RWPE2 (cell line): Measurements from ENCODE around the gene ELAC1.

ENCODE experiments used
- ATAC-seq: fragments of 200-7000 bp; cut with Tn5 transposase; 3 replicates; pipeline ENCODE4 v1.9.1; 2021; ENCODE audit warnings: low read depth
- DNase-seq: peaks from one replicate; pipeline ENCODE4 v3.0.0-alpha.2; 2020; ENCODE audit warnings: low spot score
- H3K27ac ChIP-seq: fragments of 450-650 bp; 2 replicates; pipeline ENCODE4 v1.5.1; 2017; ENCODE audit warnings: mild to moderate bottlenecking; ENCODE audit not compliant: poor library complexity, severe bottlenecking
- H3K27me3 ChIP-seq: fragments of 250-450 bp; sonication (Bioruptor Pico); 2 replicates; pipeline ENCODE4 v1.5.1; 2021; ENCODE audit warnings: mild to moderate bottlenecking, moderate library complexity; ENCODE audit not compliant: insufficient read depth, poor library complexity, severe bottlenecking
- H3K36me3 ChIP-seq: fragments of 250-450 bp; sonication (Bioruptor Pico); 2 replicates; pipeline ENCODE4 v1.5.1; 2020; ENCODE audit warnings: low read depth, mild to moderate bottlenecking, moderate library complexity
- H3K4me1 ChIP-seq: fragments of 250-450 bp; sonication (Bioruptor Pico); 2 replicates; pipeline ENCODE4 v1.5.1; 2021; ENCODE audit warnings: mild to moderate bottlenecking, moderate library complexity; ENCODE audit not compliant: insufficient read depth, poor library complexity, severe bottlenecking
- H3K4me3 ChIP-seq: fragments of 250-450 bp; sonication (Bioruptor Pico); 2 replicates; pipeline ENCODE4 v1.5.1; 2021; ENCODE audit warnings: mild to moderate bottlenecking, moderate library complexity; ENCODE audit not compliant: severe bottlenecking
- H3K9me3 ChIP-seq: fragments of 250-450 bp; sonication (Bioruptor Pico); 2 replicates; pipeline ENCODE4 v1.5.1; 2021; ENCODE audit warnings: mild to moderate bottlenecking, moderate library complexity; ENCODE audit not compliant: severe bottlenecking
- TF ChIP-seq, protein P1 (sequence below): fragments of 450-650 bp; IDR thresholded peaks from one replicate; pipeline ENCODE4 v1.5.1; 2017; ENCODE audit warnings: mild to moderate bottlenecking, moderate library complexity; ENCODE audit not compliant: poor library complexity, severe bottlenecking

Gene ELAC1

DNA sequence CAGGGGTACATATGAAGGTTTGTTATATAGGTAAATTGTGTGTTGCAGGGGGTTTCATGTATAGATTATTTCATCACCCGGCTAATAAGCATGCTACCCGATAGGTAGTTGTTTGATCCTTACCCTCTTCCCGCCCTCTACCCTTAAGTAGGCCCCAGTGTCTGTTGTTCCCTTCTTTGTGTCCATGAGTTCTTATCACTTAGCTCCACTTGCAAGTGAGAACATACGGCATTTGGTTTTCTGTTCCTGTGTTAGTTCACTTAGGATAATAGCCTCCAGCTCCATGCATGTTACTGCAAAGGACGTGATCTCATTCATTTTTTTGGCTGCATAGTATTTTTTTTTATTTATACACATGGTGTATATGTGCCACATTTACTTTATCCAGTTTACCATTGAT is 34.2 kb upstream of the ELAC1 start:
- H3K27me3 ChIP-seq = no peaks in the 10 kb centered on the region
- H3K27ac ChIP-seq = no peak overlapping the region
- H3K4me1 ChIP-seq = no peaks in the 10 kb centered on the region
- DNase-seq (no peak), ATAC-seq (no peak)
- TF ChIP-seq, protein P1, sequence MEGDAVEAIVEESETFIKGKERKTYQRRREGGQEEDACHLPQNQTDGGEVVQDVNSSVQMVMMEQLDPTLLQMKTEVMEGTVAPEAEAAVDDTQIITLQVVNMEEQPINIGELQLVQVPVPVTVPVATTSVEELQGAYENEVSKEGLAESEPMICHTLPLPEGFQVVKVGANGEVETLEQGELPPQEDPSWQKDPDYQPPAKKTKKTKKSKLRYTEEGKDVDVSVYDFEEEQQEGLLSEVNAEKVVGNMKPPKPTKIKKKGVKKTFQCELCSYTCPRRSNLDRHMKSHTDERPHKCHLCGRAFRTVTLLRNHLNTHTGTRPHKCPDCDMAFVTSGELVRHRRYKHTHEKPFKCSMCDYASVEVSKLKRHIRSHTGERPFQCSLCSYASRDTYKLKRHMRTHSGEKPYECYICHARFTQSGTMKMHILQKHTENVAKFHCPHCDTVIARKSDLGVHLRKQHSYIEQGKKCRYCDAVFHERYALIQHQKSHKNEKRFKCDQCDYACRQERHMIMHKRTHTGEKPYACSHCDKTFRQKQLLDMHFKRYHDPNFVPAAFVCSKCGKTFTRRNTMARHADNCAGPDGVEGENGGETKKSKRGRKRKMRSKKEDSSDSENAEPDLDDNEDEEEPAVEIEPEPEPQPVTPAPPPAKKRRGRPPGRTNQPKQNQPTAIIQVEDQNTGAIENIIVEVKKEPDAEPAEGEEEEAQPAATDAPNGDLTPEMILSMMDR = no peak
- H3K9me3 ChIP-seq = no peaks in the 10 kb centered on the region
- no peak overlapping the region for H3K4me3 ChIP-seq
- peaks cover 3% of the 10 kb centered on the region; the same call in 1 of the 2 replicates for H3K36me3 ChIP-seq

DNA sequence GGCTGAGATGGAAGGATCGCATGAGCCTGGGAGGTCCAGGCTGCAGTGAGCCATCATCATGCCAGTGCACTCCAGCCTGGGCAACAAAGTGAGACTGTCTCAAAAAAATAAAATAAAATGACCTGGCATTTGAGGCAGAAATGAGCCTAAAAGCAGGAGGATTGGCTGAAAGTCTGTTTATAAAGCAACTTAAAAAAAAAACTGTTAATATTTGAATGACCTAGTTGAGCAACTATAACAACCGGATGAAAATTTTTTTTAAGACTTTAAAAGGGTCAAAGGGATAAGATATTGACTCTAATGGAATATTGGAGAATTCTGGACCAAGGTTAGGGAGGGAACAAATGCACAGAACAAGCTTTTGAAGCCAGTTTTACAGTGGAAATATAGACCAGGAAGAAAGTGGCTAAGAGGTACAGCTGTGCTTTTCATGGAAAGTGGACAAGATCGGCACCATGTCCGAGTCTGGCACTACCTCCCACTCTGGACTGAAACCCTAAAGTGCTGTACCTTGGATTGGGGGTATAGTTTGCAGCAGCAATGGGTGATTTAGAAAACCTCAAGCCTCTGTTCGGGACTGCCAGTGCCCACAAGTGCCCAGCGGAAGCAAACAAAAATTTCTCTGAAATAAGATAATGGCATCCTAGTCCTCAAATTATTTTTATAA is 33.2 kb upstream of the ELAC1 start:
- Histone ChIP-seq H3K9me3 (no peaks in the 10 kb centered on the region), H3K27ac (no peak overlapping the region), H3K4me1 (no peaks in the 10 kb centered on the region), H3K4me3 (no peak overlapping the region), H3K36me3 (peaks cover 3% of the 10 kb centered on the region; the same call in 1 of the 2 replicates), H3K27me3 (no peaks in the 10 kb centered on the region)
- no peak for DNase-seq
- ATAC-seq = no peak
- TF ChIP-seq, protein P1 = no peak

DNA sequence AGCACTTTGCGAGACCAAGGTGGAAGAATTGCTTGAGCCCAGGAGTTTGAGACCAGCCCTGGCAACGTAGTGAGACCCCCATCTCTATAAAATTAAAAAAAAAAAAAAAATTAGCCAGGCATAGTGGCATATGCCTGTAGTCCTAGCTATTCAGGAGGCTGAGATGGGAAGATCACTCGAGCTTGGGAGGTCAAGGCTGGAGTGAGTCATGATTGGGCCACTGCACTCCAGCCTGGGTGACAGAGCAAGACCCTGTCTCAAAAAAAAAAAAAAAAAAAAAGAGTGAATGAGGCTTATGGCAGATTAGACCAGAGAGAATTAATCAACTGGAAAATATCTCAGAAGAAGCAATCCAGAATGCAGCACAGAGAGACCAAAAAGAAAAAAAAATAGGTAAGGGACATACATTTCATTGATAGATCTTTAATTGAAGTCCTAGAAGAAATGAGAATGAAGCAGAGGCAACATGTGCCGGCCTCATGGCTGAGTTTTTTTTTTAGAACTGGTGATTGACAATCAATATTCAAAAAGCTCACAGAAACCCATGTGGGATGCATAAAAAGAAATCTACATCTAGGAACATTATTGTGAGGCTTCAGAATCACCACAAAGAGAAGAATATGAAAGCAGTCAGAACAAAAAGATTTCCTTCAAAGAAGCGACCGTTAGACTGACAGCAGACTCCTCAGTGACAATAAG is 32.2 kb upstream of the ELAC1 start:
- peaks cover 3% of the 10 kb centered on the region; the same call in 1 of the 2 replicates for H3K36me3 ChIP-seq
- H3K4me1 ChIP-seq = no peaks in the 10 kb centered on the region
- no peak overlapping the region for H3K4me3 ChIP-seq
- no peaks in the 10 kb centered on the region for H3K9me3 ChIP-seq
- no peak overlapping the region for H3K27ac ChIP-seq
- no peaks in the 10 kb centered on the region for H3K27me3 ChIP-seq
- TF ChIP-seq, protein P1 = no peak
- DNase-seq = no peak
- ATAC-seq = no peak

DNA sequence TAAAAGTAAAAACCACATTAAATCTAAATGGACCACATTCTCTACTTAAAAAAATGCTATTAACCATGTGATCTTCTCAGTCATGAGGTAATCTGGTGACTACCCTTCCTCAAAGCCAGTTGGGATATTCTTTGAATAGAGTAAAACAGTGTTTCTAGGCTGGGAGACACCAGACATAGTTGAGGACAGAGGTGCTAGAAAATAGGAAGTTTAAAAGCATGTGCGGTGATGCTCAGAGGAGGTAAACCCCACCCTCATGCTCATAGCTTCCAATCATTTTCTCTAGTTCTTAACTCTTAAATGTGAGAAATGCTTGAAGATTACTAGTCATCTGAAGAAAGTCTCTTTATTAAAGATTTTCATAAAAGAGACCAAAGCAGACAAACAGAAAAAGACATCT is 30.7 kb upstream of the ELAC1 start:
- DNase-seq (no peak), ATAC-seq (no peak)
- no peaks in the 10 kb centered on the region for H3K9me3 ChIP-seq
- H3K4me1 ChIP-seq = no peaks in the 10 kb centered on the region
- H3K27ac ChIP-seq = no peak overlapping the region
- no peak overlapping the region for H3K4me3 ChIP-seq
- TF ChIP-seq, protein P1 = no peak
- peaks cover under 1% of the 10 kb centered on the region; the same call in 1 of the 2 replicates for H3K36me3 ChIP-seq
- H3K27me3 ChIP-seq = no peaks in the 10 kb centered on the region

DNA sequence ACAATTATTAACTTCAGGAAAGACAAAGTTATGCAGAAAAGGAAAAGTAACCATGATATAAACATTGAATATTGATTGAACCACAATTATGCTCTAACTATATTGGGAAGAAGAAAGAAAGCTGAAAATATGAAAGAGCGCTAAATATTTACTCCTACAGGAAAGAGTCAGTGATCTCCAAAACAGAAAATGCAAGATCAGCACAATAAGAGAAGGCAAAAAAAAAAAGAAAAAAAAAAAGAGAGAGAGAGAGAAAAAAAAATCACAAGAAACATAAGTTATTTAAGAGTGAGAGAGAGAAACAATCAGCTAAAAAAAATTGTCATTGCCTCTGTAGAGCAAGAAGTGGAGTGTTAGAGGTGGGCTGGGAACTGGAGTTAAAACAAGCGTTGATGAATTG is 28.9 kb upstream of the ELAC1 start:
- H3K4me3 ChIP-seq = no peak overlapping the region
- H3K27me3 ChIP-seq = no peaks in the 10 kb centered on the region
- no peak overlapping the region for H3K27ac ChIP-seq
- no peaks in the 10 kb centered on the region for H3K4me1 ChIP-seq
- H3K36me3 ChIP-seq = 0 out of 2 replicates have a peak, but pooled peaks cover 3% of the 10 kb centered on the region
- DNase-seq (no peak), ATAC-seq (no peak)
- TF ChIP-seq, protein P1 = no peak
- no peaks in the 10 kb centered on the region for H3K9me3 ChIP-seq
